ENCODE measurements around the gene CPED1. TPM values are rescaled to one million over a fixed set of nuclear protein-coding genes. Genes with fewer than 3 reads are reported as not detected.

Gene CPED1
- total and polyA plus RNA-seq, 3 donors from 2014 or later = 7.4 to 13.1 (median 11.8) TPM

GRCh38 chr7:121037957-121038716 is 49.6 kb downstream of the CPED1 start:
- H3K4me1 ChIP-seq = no peaks in the 10 kb centered on the region
- no peak overlapping the region for H3K27ac ChIP-seq
- intact Hi-C loops (cut with DNase I; ENCODE audit: low total_unique reads) = no loop called here
- no peak overlapping the region for H3K4me3 ChIP-seq
- 83 to 85% methylated on average over 4 of the region's 4 CpGs for WGBS, 2 donors
- H3K9me3 ChIP-seq = no peaks in the 10 kb centered on the region
- DNase-seq = no peak
- H3K36me3 ChIP-seq (ENCODE audit: low read depth, missing control alignments) = no peaks in the 10 kb centered on the region
- no peak for TF ChIP-seq POLR2A (IDR thresholded peaks at IDR 0.05)
- no peak for TF ChIP-seq CTCF (IDR thresholded peaks at IDR 0.05)
- H3K27me3 ChIP-seq = no peaks in the 10 kb centered on the region

GRCh38 chr7:121038717-121039509 is 50.4 kb downstream of the CPED1 start:
- no peak for TF ChIP-seq CTCF (IDR thresholded peaks at IDR 0.05)
- TF ChIP-seq POLR2A (IDR thresholded peaks at IDR 0.05) = no peak
- intact Hi-C loops (cut with DNase I; ENCODE audit: low total_unique reads) = no loop called here
- Histone ChIP-seq H3K4me1 (no peaks in the 10 kb centered on the region), H3K27me3 (no peaks in the 10 kb centered on the region), H3K36me3 (ENCODE audit: low read depth, missing control alignments) (no peaks in the 10 kb centered on the region), H3K4me3 (no peak overlapping the region), H3K27ac (no peak overlapping the region), H3K9me3 (no peaks in the 10 kb centered on the region)
- no peak for DNase-seq
- 61 to 70% methylated on average over 7 of the region's 7 CpGs for WGBS, 2 donors

GRCh38 chr7:121039510-121039822 is 51.0 kb downstream of the CPED1 start:
- intact Hi-C loops (cut with DNase I; ENCODE audit: low total_unique reads) = no loop called here
- H3K27ac ChIP-seq = no peak overlapping the region
- DNase-seq = no peak
- no peaks in the 10 kb centered on the region for H3K36me3 ChIP-seq (ENCODE audit: low read depth, missing control alignments)
- 91 to 98% methylated on average over 2 of the region's 2 CpGs for WGBS, 2 donors
- H3K27me3 ChIP-seq = no peaks in the 10 kb centered on the region
- H3K9me3 ChIP-seq = no peaks in the 10 kb centered on the region
- no peaks in the 10 kb centered on the region for H3K4me1 ChIP-seq
- TF ChIP-seq CTCF (IDR thresholded peaks at IDR 0.05) (no peak), POLR2A (IDR thresholded peaks at IDR 0.05) (no peak)
- no peak overlapping the region for H3K4me3 ChIP-seq

GRCh38 chr7:121039994-121040393 is 51.5 kb downstream of the CPED1 start:
- intact Hi-C loops (cut with DNase I; ENCODE audit: low total_unique reads) = no loop called here
- DNase-seq = no peak

More at GRCh38 chr7:121039994-121040393, 51.5 kb downstream of the CPED1 start:
- no peaks in the 10 kb centered on the region for H3K4me1 ChIP-seq
- WGBS, 2 donors = 97% methylated on average over 2 of the region's 2 CpGs
- TF ChIP-seq CTCF (IDR thresholded peaks at IDR 0.05) = no peak
- no peak for TF ChIP-seq POLR2A (IDR thresholded peaks at IDR 0.05)
- no peaks in the 10 kb centered on the region for H3K27me3 ChIP-seq
- H3K4me3 ChIP-seq = no peak overlapping the region
- H3K9me3 ChIP-seq = no peaks in the 10 kb centered on the region
- no peak overlapping the region for H3K27ac ChIP-seq
- no peaks in the 10 kb centered on the region for H3K36me3 ChIP-seq (ENCODE audit: low read depth, missing control alignments)

Measured in testis (tissue), 3 donors.